A549 (cell line): ENCODE results near the gene REXO4.

Experiments
- CBX8 ChIP-seq: fragments of 200-600 bp; sonication (generic); IDR thresholded peaks from 2 replicates; pipeline ENCODE4 v1.6.1; 2016
- CTCF ChIP-seq: fragments of >200 bp; sonication (Bioruptor Twin); formaldehyde crosslinking; IDR thresholded peaks from 3 replicates; pipeline ENCODE4 v1.5.1; 2016
- JUN ChIP-seq, 2 experiments: fragments of >200 bp; sonication (Bioruptor Twin); formaldehyde crosslinking; IDR thresholded peaks; 2 replicates in 1 of 2; 3 replicates in 1 of 2; pipeline ENCODE4 v1.6.1; 2016 to 2017
- MAX ChIP-seq: IDR thresholded peaks from 2 replicates; pipeline ENCODE4 v1.6.1; 2012
- POLR2AphosphoS2 ChIP-seq: conservative IDR thresholded peaks from 2 replicates; pipeline ENCODE4 v1.6.1; 2012; ENCODE audit warnings: low read length, improper control_type of control experiment, inconsistent platforms
- SMC3 ChIP-seq: fragments of >200 bp; sonication (Bioruptor Twin); formaldehyde crosslinking; IDR thresholded peaks from 3 replicates; pipeline ENCODE4 v1.6.1; 2018; ENCODE audit warnings: inconsistent platforms

GRCh38 chr9:133457748-133458147 lies 39.9 kb upstream of the REXO4 start:
- TF ChIP-seq POLR2AphosphoS2 (no peak), JUN (IDR thresholded peaks at IDR 0.05) (no peak), CTCF (no peak), MAX (no peak), CBX8 (no peak), SMC3 (no peak)
